ENCODE results near the gene GPR3.

GPR3 gene

GRCh38 chr1:27388337-27389005, 4.0 kb upstream of the GPR3 start:
- no peaks in the 10 kb centered on the region for H3K27me3 ChIP-seq (ENCODE audit: insufficient read depth, low read depth, severe bottlenecking)
- H3K36me3 ChIP-seq = no peaks in the 10 kb centered on the region
- peak; percentile 94 for TF ChIP-seq CTCF (IDR thresholded peaks at IDR 0.05; ENCODE audit: low read depth, low read length)
- DNase-seq = peak; percentile 83
- H3K9me3 ChIP-seq (ENCODE audit: severe bottlenecking) = no peaks in the 10 kb centered on the region
- no peak overlapping the region for H3K4me3 ChIP-seq (ENCODE audit: low read depth, low read length)
- H3K27ac ChIP-seq = no peak overlapping the region

- Histone ChIP-seq H3K36me3 (no peaks in the 10 kb centered on the region), H3K27ac (no peak overlapping the region), H3K4me3 (ENCODE audit: low read depth, low read length) (no peak overlapping the region), H3K27me3 (ENCODE audit: insufficient read depth, low read depth, severe bottlenecking) (no peaks in the 10 kb centered on the region), H3K9me3 (ENCODE audit: severe bottlenecking) (no peaks in the 10 kb centered on the region)
- peak; percentile 39 for DNase-seq
- no peak for TF ChIP-seq CTCF (IDR thresholded peaks at IDR 0.05; ENCODE audit: low read depth, low read length)
Measured at GRCh38 chr1:27391511-27392095, 819 bp upstream of the GPR3 start.

- TF ChIP-seq CTCF (IDR thresholded peaks at IDR 0.05; ENCODE audit: low read depth, low read length) = peak; percentile 40; the same call in 1 of the 2 replicates
- no peaks in the 10 kb centered on the region for H3K27me3 ChIP-seq (ENCODE audit: insufficient read depth, low read depth, severe bottlenecking)
- no peaks in the 10 kb centered on the region for H3K36me3 ChIP-seq
- H3K4me3 ChIP-seq (ENCODE audit: low read depth, low read length) = peak overlapping the region; percentile 67
- DNase-seq = peak; percentile 36
- H3K27ac ChIP-seq = peak overlapping the region; percentile 56
- H3K9me3 ChIP-seq (ENCODE audit: severe bottlenecking) = no peaks in the 10 kb centered on the region
Measured at GRCh38 chr1:27392778-27393635, 585 bp downstream of the GPR3 start.

- no peak for DNase-seq
- Histone ChIP-seq H3K27ac (no peak overlapping the region), H3K4me3 (ENCODE audit: low read depth, low read length) (no peak overlapping the region), H3K9me3 (ENCODE audit: severe bottlenecking) (no peaks in the 10 kb centered on the region), H3K36me3 (no peaks in the 10 kb centered on the region), H3K27me3 (ENCODE audit: insufficient read depth, low read depth, severe bottlenecking) (no peaks in the 10 kb centered on the region)
- no peak for TF ChIP-seq CTCF (IDR thresholded peaks at IDR 0.05; ENCODE audit: low read depth, low read length)
Measured at GRCh38 chr1:27393641-27394281, 1.3 kb downstream of the GPR3 start.

- Histone ChIP-seq H3K27ac (no peak overlapping the region), H3K36me3 (no peaks in the 10 kb centered on the region), H3K4me3 (ENCODE audit: low read depth, low read length) (no peak overlapping the region), H3K9me3 (ENCODE audit: severe bottlenecking) (no peaks in the 10 kb centered on the region), H3K27me3 (ENCODE audit: insufficient read depth, low read depth, severe bottlenecking) (no peaks in the 10 kb centered on the region)
- no peak for TF ChIP-seq CTCF (IDR thresholded peaks at IDR 0.05; ENCODE audit: low read depth, low read length)
- DNase-seq = no peak
Measured at GRCh38 chr1:27394282-27394658, 1.8 kb downstream of the GPR3 start.

All from WERI-Rb-1 (cell line).